Naive thymus-derived CD4-positive, alpha-beta T cell (primary cell): ENCODE measurements around the gene PTPN23. TPM values are rescaled to one million over a fixed set of nuclear protein-coding genes. Genes with fewer than 3 reads are reported as not detected.
"Not testable (repeated sequence)": the region's sequence is repeated elsewhere in the genome, so short reads cannot be mapped to it uniquely, and the experiment has no call there.

ENCODE experiments used
- ATAC-seq: fragments of 150-1000 bp; cut with Tn5 transposase; 2 replicates; pipeline ENCODE4 v1.10.0; 2021; ENCODE audit warnings: mild to moderate bottlenecking, moderate library complexity
- CTCF ChIA-PET: fragments of 350-600 bp; sonication (Branson Sonifier 250); formaldehyde crosslinking; loops from one replicate; lab custom pipeline; 2021; ENCODE audit warnings: antibody characterized with exemption; lab: Charles Lee
- POLR2A ChIA-PET: fragments of 350-600 bp; sonication (Branson Sonifier 250); formaldehyde crosslinking; loops from one replicate; lab custom pipeline; 2021; ENCODE audit warnings: antibody characterized with exemption, inconsistent platforms; lab: Charles Lee
- DNase-seq, 9 donors: peaks; one replicate each; pipeline versions ENCODE4 v3.0.0 to v3.0.0-alpha.2; 2020 to 2022; ENCODE audit warnings: mixed read lengths in 1 of 9
- H3K27ac ChIP-seq: one replicate; pipeline ENCODE4 v1.7.0; 2013; ENCODE audit warnings: mild to moderate bottlenecking, low read depth, low read length, moderate library complexity
- H3K27me3 ChIP-seq, 2 donors: one replicate each; pipeline ENCODE4 v1.7.0; 2013; ENCODE audit warnings: low read length in 2 of 2, mild to moderate bottlenecking in 2 of 2, moderate library complexity in 2 of 2; ENCODE audit not compliant: control insufficient read depth in 2 of 2, insufficient read depth in 2 of 2
- H3K36me3 ChIP-seq, 3 experiments: 1 replicate in 2 of 3; 2 replicates in 1 of 3; pipeline ENCODE4 v1.7.0; 2013; ENCODE audit warnings: low read length in 3 of 3, mild to moderate bottlenecking in 3 of 3, moderate library complexity in 1 of 3; ENCODE audit not compliant: insufficient read depth in 3 of 3, control insufficient read depth in 2 of 3
- H3K4me1 ChIP-seq, 2 donors: one replicate each; pipeline ENCODE4 v1.7.0; 2013; ENCODE audit warnings: low read length in 2 of 2, mild to moderate bottlenecking in 2 of 2, moderate library complexity in 1 of 2; ENCODE audit not compliant: control insufficient read depth in 2 of 2, insufficient read depth in 2 of 2
- H3K4me3 ChIP-seq: 2 replicates; pipeline ENCODE4 v1.7.0; 2013; ENCODE audit warnings: mild to moderate bottlenecking, low read length
- H3K9me3 ChIP-seq, 3 experiments: 1 replicate in 2 of 3; 2 replicates in 1 of 3; pipeline ENCODE4 v1.7.0; 2013; ENCODE audit warnings: low read length in 3 of 3; ENCODE audit not compliant: control insufficient read depth in 2 of 3
- H3K27ac Mint-ChIP-seq, 9 donors: one replicate each; pipeline ENCODE4 v1.8.0; 2020 to 2022; ENCODE audit warnings: mixed read lengths in 9 of 9, mild to moderate bottlenecking in 8 of 9, moderate library complexity in 5 of 9, inconsistent platforms in 2 of 9
- H3K27me3 Mint-ChIP-seq, 5 donors: one replicate each; pipeline ENCODE4 v1.8.0; 2021 to 2022; ENCODE audit warnings: mixed read lengths in 5 of 5, mild to moderate bottlenecking in 1 of 5
- H3K36me3 Mint-ChIP-seq, 5 donors: one replicate each; pipeline ENCODE4 v1.8.0; 2020 to 2022; ENCODE audit warnings: mixed read lengths in 5 of 5, mild to moderate bottlenecking in 3 of 5, inconsistent platforms in 1 of 5
- H3K4me1 Mint-ChIP-seq, 7 donors: one replicate each; pipeline ENCODE4 v1.8.0; 2020 to 2022; ENCODE audit warnings: mixed read lengths in 7 of 7, mild to moderate bottlenecking in 3 of 7, inconsistent platforms in 1 of 7
- H3K4me3 Mint-ChIP-seq, 10 donors: one replicate each; pipeline ENCODE4 v1.8.0; 2020 to 2022; ENCODE audit warnings: mild to moderate bottlenecking in 10 of 10, mixed read lengths in 10 of 10, moderate library complexity in 6 of 10, inconsistent platforms in 2 of 10
- H3K9me3 Mint-ChIP-seq, 11 donors: one replicate each; pipeline ENCODE4 v1.8.0; 2020 to 2022; ENCODE audit warnings: mixed read lengths in 11 of 11, mild to moderate bottlenecking in 4 of 11, inconsistent platforms in 1 of 11, moderate library complexity in 1 of 11
- intact Hi-C, 2 donors: fragments of 100-400 bp; cut with micrococcal nuclease; formaldehyde crosslinking; loops; one replicate each; pipeline ENCODE4 v1.15.1; 2023
- polyA plus RNA-seq, 2 donors: library from polyadenylated mRNA; unstranded; fragments of 300-500 nt; fragmentation: Illumina TruSeq; gene quantifications; one replicate each; pipeline ENCODE4 v1.2.3, GENCODE V29; 2021
- total RNA-seq, 6 experiments: library from RNA in 5 of 6; stranded (reverse) in 5 of 6; gene quantifications; 1 replicate in 5 of 6; 2 replicates in 1 of 6; pipeline ENCODE4 v1.2.3 and lab custom pipeline; 2021 to 2026

PTPN23 gene
- total and polyA plus RNA-seq, 7 experiments from 2014 or later: 1.4 to 51.2 (median 36.7) TPM

DNA sequence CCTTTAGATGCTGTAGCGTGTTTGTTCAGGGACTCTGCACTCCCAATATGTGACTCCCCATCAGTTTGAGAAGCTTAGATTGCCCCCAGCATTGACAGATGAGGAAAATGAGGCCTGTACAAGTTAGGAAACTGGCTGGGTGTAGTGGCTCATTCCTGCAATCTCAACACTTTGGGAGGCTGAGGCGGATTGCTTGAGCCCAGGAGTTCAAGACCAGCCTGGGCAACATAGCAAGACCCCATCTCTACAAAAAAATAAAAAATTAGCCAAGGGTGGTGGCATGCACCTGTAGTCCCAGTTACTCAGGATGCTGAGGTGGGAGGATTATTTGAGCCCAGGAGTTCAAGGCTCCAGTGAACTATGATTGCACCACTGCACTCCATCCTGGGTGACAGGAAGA is 14.0 kb upstream of the PTPN23 start:
- Histone ChIP-seq H3K9me3 (no peaks in the 10 kb centered on the region), H3K36me3 (no peaks in the 10 kb centered on the region), H3K4me3 (no peak overlapping the region), H3K27ac (no peak overlapping the region), H3K27me3 (no peaks in the 10 kb centered on the region), H3K4me1 (peaks cover 11 to 13% of the 10 kb centered on the region in 2 donors)
- POLR2A ChIA-PET: no interaction called here
- Mint-ChIP-seq H3K27ac (no peak overlapping the region), H3K27me3 (peaks cover 0 to 6% (median 4%) of the 10 kb centered on the region in 5 donors), H3K4me1 (peaks cover 7 to 17% (median 12%) of the 10 kb centered on the region in 7 donors), H3K36me3 (peaks cover 0 to 7% (median 3%) of the 10 kb centered on the region in 5 donors), H3K9me3 (peaks cover 0 to 9% (median 5%) of the 10 kb centered on the region in 11 donors), H3K4me3 (no peak overlapping the region)
- CTCF ChIA-PET: no interaction called here
- ATAC-seq: no peak
- DNase-seq: no peak
- intact Hi-C loops: no loop called here

DNA sequence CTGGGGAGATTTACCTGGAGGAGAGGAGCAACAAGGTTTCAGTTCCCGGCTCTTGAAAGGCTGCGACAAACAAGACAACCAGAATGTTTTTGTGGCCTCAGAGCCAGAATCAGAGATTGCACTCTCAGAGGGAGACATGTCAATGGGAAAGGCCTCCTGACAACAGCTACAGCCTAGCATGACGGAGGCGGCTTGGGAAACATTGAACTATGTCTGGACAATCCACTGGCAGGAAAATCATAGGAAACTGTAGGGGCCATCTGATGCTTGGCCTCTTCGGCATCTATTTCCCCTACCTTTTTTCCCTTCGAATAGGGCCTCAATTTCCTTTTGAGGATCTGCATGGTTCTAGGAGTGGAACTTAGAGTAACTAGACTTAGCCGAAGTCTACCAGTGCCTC is 13.2 kb upstream of the PTPN23 start:
- Mint-ChIP-seq H3K27ac (no peak overlapping the region), H3K9me3 (peaks cover 0 to 6% (median 2%) of the 10 kb centered on the region in 11 donors), H3K27me3 (peaks cover 0 to 9% (median 4%) of the 10 kb centered on the region in 5 donors), H3K4me3 (no peak overlapping the region), H3K36me3 (peaks cover 0 to 3% (median 0%) of the 10 kb centered on the region in 5 donors), H3K4me1 (peaks cover 3 to 15% (median 6%) of the 10 kb centered on the region in 7 donors)
- intact Hi-C loops: no loop called here
- ChIA-PET CTCF (no interaction called here), POLR2A (no interaction called here)
- no peak for DNase-seq
- no peak for ATAC-seq
- no peaks in the 10 kb centered on the region for H3K36me3 ChIP-seq
- H3K4me1 ChIP-seq: peaks cover 6 to 7% of the 10 kb centered on the region in 2 donors
- H3K4me3 ChIP-seq: no peak overlapping the region
- H3K27ac ChIP-seq: no peak overlapping the region
- H3K9me3 ChIP-seq: no peaks in the 10 kb centered on the region
- H3K27me3 ChIP-seq: no peaks in the 10 kb centered on the region

DNA sequence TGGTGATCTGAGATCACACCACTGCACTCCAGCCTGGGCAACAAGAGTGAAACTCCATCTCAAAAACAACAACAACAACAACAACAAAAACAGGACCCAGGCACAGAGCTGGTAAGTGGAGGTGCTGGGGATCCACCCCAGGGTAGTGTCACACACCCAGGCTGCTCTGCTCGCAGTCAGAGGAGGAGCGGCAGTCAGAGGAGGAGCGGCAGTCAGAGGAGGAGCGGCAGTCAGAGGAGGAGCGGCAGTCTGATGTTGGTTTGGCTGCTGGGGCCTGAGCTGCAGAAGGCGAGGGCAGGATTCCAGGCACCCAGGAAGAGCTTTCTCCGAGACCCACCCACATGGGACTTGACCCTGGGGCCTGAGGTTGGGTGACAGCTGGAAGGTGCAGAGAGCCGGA is 10.8 kb upstream of the PTPN23 start:
- intact Hi-C loops: loop anchor here in 1 of 2 donors (5.0 kb wide), 1 partner anchor 518 kb away; no protein-coding TSS in a partner anchor
- H3K27me3 ChIP-seq, H3K4me1 ChIP-seq, H3K4me3 ChIP-seq, H3K36me3 Mint-ChIP-seq, POLR2A ChIA-PET, H3K9me3 ChIP-seq, H3K27ac ChIP-seq, H3K4me3 Mint-ChIP-seq, ATAC-seq, H3K9me3 Mint-ChIP-seq, H3K36me3 ChIP-seq, H3K27me3 Mint-ChIP-seq, DNase-seq: not testable (repeated sequence)
- CTCF ChIA-PET: interaction anchor here (0.8 to 0.9 kb wide), 3 partner anchors 18 to 504 kb away, joined by 3 read pairs; no protein-coding TSS in a partner anchor
- Mint-ChIP-seq H3K4me1 (peaks cover 0 to 11% (median 0%) of the 10 kb centered on the region in 7 donors), H3K27ac (peak overlapping the region in 1 of 9 donors; percentile 11)

DNA sequence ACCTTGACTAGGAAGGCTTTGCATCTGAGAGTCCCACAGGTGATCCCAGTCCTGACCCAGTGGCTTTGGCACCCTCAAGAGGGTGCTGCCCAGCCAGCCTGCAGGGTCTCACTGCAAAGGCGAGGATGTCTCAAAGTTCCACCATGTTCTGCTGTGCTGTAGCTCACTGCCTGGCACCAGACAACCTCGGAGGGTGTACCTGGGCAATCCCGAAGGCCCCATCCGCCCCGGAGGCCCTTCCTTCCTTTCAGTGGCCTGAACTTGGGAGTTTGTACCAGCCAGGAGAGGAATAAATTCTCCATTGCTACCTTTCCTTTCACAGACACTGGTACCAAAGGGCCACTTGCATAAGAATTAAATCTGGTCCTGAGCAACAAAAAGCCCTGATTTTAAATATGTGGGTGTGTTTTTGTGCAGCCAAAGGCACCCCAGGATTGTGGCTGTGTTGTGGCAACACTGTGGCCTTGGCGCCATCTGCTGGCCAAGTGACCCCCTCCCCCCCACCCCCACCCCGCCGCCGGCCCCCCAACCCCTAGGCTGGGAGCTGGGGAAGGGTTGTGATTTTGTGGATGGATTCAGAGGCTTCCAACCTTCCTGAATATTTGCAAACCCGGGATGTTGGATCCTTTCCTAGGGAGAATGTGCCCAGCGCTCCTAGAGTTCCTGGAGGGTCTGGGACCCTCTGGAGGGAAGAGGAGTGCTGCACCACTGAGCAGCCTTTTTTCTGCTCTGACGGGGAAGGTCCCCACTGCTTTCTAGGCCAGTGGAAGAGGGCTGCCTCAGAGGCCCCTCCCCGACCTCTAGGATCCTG is 9.7 kb upstream of the PTPN23 start:
- Histone ChIP-seq H3K4me1 (no peaks in the 10 kb centered on the region), H3K27ac (no peak overlapping the region), H3K36me3 (no peaks in the 10 kb centered on the region), H3K27me3 (no peaks in the 10 kb centered on the region), H3K4me3 (no peak overlapping the region), H3K9me3 (no peaks in the 10 kb centered on the region)
- Mint-ChIP-seq H3K9me3 (peaks cover 0 to 1% (median 0%) of the 10 kb centered on the region in 11 donors), H3K4me3 (no peak overlapping the region), H3K36me3 (no peaks in the 10 kb centered on the region), H3K4me1 (peaks cover 0 to 12% (median 0%) of the 10 kb centered on the region in 7 donors), H3K27ac (peak overlapping the region in 1 of 9 donors; percentile 25), H3K27me3 (peaks cover 0 to 9% (median 4%) of the 10 kb centered on the region in 5 donors)
- POLR2A ChIA-PET: no interaction called here
- CTCF ChIA-PET: interaction anchor here (0.7 kb wide), 1 partner anchor 9 kb away, joined by 3 read pairs; the partner anchor contains the start of gene PTPN23
- peak; percentile 40 for ATAC-seq
- intact Hi-C loops: loop anchor here (1.0 to 5.0 kb wide), 2 partner anchors 519 to 666 kb away; no protein-coding TSS in a partner anchor
- DNase-seq: peak in 3 of 9 donors; percentile 7 to 20 (median 11)

DNA sequence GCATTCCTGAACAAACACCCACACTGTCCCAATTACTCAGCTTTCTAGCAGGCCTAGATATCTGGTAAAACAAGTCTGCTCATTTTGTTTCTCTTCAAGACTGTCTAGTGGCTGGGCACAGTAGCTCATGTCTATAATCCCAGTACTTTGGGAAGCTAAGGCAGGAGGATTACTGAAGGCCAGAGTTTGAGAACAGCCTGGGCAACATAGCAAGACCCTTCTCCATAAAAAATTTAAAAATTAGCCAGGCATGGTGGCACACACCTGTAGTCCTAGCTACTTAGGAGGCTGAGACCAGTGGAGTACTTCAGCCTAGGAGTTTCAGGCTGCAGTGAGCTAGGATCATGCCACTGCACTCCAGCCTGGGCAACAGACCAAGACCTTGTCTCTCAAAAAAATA is 6.2 kb upstream of the PTPN23 start:
- H3K36me3 Mint-ChIP-seq: peaks cover 0 to 3% (median 0%) of the 10 kb centered on the region in 5 donors

DNA sequence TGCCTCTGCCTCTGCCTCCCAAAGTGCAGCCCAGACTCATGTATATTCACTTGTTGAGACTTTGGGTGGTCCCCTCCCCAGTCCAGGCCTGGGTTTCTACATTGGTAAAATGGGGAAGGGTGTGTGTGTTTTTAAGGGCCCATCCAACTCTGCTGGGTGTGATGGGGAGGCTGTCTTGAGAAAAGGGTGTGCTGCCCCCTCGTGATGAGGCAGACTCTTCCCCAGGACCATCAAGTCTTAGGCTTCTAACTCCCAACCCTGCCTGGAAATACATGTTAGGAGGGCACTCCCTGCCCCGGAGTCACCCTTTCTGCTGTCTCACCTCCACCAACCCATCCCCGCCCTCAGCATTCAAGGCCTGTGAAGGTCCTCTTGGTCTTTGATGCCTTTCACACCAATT is 4.4 kb upstream of the PTPN23 start:
- Histone ChIP-seq H3K4me3 (no peak overlapping the region), H3K27ac (no peak overlapping the region), H3K4me1 (peaks cover 12 to 13% of the 10 kb centered on the region in 2 donors), H3K27me3 (no peaks in the 10 kb centered on the region), H3K36me3 (peaks cover 0 to 6% (median 0%) of the 10 kb centered on the region in 3 experiments), H3K9me3 (no peaks in the 10 kb centered on the region)
- H3K27ac Mint-ChIP-seq: no peak overlapping the region
- H3K36me3 Mint-ChIP-seq: peaks cover 0 to 9% (median 0%) of the 10 kb centered on the region in 5 donors
- CTCF ChIA-PET: no interaction called here
- H3K27me3 Mint-ChIP-seq: peaks cover 0 to 7% (median 0%) of the 10 kb centered on the region in 5 donors
- intact Hi-C loops: no loop called here
- H3K4me1 Mint-ChIP-seq: peaks cover 17 to 29% (median 22%) of the 10 kb centered on the region in 7 donors
- DNase-seq: no peak
- no peak overlapping the region for H3K4me3 Mint-ChIP-seq
- no peak for ATAC-seq
- POLR2A ChIA-PET: no interaction called here
- peaks cover 0 to 1% (median 0%) of the 10 kb centered on the region in 11 donors for H3K9me3 Mint-ChIP-seq

More for the DNA sequence above, 6.2 kb upstream of the PTPN23 start:
- ChIA-PET POLR2A (interaction anchor here (0.9 kb wide), 1 partner anchor 9 kb away, joined by 3 read pairs; no protein-coding TSS in a partner anchor), CTCF (interaction anchor here (0.8 kb wide), 1 partner anchor 508 kb away, joined by 3 read pairs; no protein-coding TSS in a partner anchor)
- no peak overlapping the region for H3K4me3 ChIP-seq
- ATAC-seq: no peak
- intact Hi-C loops: loop anchor here in 1 of 2 donors (5.0 kb wide), 1 partner anchor 522 kb away; no protein-coding TSS in a partner anchor
- Mint-ChIP-seq H3K4me1 (peaks cover 6 to 19% (median 12%) of the 10 kb centered on the region in 7 donors), H3K27me3 (peaks cover 0 to 5% (median 1%) of the 10 kb centered on the region in 5 donors), H3K9me3 (peaks cover 0 to 1% (median 0%) of the 10 kb centered on the region in 11 donors), H3K27ac (no peak overlapping the region), H3K4me3 (no peak overlapping the region)
- no peak overlapping the region for H3K27ac ChIP-seq
- H3K27me3 ChIP-seq: no peaks in the 10 kb centered on the region
- no peaks in the 10 kb centered on the region for H3K9me3 ChIP-seq
- peaks cover 3% of the 10 kb centered on the region in 2 donors for H3K4me1 ChIP-seq
- H3K36me3 ChIP-seq: no peaks in the 10 kb centered on the region
- DNase-seq: no peak
